ENCODE results near the gene FBXL13.
"Not testable (repeated sequence)": the region's sequence is repeated elsewhere in the genome, so short reads cannot be mapped to it uniquely, and the experiment has no call there.

The FBXL13 gene

DNA sequence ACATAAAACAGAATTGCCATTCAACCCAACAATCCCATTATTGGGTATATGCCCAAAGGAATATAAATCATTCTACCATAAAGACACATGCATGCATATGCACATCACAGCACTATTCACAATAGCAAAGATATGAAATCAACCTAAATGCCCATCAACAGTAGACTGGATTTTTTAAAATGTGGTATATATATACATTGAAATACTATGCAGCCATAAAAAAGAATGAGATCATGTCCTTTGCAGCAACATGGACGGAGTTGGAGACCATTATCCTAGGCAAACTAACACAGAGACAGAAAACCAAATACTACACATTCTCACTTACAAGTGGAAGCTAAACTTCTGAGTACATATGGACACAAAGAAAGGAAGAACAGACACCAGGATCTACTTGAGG is 51.0 kb downstream of the FBXL13 start:
- DNase-seq (ENCODE audit: low read depth), result not testable (repeated sequence)

DNA sequence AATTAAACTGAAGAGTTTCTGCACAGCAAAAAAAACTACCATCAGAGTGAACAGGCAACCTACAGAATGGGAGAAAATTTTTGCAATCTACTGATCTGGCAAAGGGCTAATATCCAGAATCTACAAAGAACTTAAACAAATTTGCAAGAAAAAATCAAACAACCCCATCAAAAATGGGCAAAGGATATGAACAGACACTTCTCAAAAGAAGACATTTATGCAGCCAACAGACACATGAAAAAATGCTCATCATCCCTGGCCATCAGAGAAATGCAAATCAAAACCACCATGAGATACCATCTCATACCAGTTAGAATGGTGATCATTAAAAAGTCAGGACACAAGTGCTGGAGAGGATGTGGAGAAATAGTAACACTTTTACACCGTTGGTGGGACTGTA is 53.1 kb downstream of the FBXL13 start:
- DNase-seq (ENCODE audit: low read depth), result not testable (repeated sequence)

DNA sequence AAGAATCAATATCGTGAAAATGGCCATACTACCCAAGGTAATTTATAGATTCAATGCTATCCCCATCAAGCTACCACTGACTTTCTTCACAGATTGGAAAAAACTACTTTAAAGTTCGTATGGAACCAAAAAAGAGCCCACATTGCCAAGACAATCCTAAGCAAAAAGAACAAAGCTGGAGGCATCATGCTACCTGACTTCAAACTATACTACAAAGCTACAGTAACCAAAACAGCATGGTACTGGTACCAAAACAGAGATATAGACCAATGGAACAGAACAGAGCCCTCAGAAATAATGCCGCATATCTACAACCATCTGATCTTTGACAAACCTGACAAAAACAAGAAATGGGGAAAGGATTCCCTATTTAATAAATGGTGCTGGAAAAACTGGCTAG is 53.7 kb downstream of the FBXL13 start:
- DNase-seq (ENCODE audit: low read depth), result not testable (repeated sequence)

DNA sequence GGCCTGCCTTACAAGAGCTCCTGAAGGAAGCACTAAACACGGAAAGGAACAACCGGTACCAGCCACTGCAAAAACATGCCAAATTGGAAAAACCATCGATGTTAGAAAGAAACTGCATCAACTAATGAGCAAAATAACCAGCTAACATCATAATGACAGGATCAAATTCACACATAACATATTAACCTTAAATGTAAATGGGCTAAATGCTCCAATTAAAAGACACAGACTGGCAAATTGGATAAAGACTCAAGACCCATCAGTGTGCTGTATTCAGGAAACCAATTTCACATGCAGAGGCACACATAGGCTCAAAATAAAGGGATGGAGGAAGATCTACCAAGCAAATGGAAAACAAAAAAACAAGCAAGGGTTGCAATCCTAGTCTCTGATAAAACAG is 56.3 kb downstream of the FBXL13 start:
- DNase-seq (ENCODE audit: low read depth), result not testable (repeated sequence)

DNA sequence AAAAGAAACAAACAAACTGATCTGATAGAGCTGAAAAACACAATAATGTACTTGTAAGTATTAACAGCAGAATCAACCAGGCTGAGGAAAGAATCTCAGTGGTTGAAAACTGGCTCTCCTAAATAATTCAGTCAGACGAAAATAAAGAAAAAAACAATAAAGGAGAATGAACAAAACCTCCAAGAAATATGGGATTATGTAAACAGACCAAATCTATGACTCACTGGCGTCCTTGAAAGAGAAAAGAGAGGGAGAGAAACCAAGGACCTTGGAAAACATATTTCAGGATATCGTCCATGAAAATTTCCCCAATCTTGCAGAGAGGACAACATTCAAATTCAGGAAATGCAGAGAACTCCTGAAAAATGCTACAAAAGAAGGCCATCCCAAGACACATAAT is 62.9 kb downstream of the FBXL13 start:
- DNase-seq (ENCODE audit: low read depth), result no peak

DNA sequence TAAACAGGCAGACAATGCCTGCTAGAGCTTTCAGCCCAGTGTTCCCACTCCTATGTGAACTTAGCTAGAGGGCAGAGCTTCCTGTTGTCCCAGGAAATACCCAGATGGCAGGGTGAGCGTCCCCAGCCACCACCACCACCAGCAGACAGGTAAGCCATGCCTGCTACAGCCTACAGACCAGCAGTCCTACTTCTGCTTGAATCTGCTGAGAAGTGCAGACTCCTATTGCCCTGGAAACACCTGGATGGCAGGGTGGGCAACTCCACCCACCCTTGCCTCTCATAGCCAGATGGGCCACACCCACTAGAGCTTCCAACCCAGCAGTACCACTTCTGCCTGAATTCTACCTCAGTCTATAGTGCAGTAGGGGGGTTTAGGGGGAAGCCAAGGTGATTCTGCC is 64.4 kb downstream of the FBXL13 start:
- no peak for DNase-seq (ENCODE audit: low read depth)

DNA sequence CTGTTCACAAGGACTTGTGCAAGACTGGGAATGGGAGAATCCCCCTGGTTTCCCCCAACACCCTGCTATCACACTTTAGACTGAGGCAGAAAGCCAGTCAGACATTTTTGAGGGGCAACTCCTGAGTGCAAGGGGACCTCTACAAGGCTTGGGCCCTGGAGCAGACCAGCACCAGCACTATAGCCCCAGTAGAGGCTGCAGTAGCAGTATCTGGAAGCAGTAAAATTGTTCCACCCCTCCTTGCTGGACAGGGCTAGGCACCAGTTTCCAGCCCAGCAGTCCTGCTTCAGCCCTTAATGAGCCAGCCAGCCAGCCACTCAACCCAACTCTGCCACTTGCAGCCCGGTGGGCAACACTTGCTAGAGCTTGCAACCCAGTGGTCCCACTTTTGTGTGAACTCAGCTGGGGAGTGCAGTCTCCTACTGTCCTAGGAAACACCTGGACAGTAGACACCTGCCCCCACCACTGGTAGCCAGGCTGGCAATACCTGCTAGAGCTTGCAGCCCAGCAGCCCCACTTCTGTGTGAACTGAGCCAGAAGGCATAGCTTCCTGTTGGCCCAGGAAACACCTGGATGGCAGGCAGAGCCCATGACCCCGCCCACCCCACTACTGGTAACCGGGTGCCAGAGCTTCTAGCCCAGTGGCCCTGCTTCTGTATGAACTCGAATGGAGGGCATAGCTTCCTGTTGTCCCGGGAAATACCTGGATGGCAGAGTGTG is 65.0 kb downstream of the FBXL13 start:
- no peak for DNase-seq (ENCODE audit: low read depth)

DNA sequence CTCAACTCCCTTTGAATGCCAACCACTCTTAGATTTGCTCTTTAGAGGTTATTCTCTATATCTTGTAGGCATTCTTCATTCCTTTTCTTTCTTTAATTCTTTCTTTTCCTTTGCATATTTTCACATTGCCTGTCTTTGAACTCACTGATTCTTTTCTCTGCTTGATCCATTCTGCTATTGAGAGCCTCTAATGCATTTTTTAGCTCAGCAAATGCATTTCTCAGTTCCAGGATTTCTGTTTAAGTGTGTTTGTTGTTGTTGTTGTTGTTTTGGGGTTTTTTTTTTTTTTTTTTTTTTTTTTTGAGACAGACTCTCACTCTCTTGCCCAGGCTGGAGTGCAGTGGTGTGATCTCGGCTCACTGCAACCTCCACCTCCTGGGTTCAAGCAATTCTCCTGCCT is 71.6 kb downstream of the FBXL13 start:
- DNase-seq (ENCODE audit: low read depth), result no peak

DNA sequence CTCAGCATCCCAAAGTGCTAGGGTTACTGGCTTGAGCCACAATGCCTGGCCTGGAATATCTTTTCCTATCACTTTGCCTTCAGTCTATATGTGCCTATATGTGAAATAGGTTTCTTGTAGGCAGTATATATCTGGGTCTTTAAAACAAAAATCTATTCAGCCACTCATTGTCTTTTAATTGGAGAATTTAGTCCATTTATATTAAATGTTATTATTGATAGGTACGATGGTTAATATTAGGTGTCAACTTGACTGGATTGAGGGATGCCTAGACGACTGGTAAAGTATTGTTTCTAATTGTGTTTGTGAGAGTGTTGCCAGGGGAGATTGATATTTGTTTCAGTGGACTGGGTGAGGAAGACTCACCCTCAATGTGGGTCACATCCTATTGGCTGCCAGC is 73.4 kb downstream of the FBXL13 start:
- no peak for DNase-seq (ENCODE audit: low read depth)

DNA sequence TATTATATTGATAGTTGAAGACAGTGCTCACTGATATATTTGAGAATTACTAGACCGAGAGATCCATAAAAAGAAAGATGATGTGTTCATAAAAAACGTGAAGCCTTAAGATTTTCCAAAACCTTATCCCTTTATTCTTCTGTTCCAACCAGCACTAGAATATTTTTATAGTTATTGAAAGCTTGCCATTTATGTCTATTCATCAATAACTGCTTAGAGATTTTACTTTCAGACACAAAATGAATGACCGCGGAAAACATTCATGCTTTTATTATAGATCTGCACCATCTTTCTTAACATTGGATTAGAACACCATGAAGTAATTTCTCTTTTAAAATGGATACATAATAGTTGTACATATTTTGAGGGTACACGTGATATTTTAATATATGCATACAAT is 77.6 kb downstream of the FBXL13 start:
- DNase-seq (ENCODE audit: low read depth), result no peak

DNA sequence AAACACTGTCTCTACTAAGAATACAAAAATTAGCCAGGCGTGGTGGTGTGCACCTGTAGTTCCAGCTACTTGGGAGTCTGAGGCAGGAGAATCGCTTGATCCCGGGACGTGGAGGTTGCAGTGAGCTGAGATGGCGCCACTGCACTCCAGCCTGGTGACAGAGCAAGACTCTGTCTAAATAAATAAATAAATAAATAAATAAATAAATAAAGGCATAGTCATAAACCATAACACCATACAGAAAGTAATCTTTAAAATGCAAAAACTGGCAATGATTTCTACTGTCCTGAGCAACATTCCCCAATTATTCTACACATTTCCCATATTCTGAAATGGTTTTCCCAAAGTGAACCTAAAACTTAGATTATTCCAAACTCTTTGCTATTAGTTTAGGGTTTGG is 79.0 kb downstream of the FBXL13 start:
- DNase-seq (ENCODE audit: low read depth), result not testable (repeated sequence)

DNA sequence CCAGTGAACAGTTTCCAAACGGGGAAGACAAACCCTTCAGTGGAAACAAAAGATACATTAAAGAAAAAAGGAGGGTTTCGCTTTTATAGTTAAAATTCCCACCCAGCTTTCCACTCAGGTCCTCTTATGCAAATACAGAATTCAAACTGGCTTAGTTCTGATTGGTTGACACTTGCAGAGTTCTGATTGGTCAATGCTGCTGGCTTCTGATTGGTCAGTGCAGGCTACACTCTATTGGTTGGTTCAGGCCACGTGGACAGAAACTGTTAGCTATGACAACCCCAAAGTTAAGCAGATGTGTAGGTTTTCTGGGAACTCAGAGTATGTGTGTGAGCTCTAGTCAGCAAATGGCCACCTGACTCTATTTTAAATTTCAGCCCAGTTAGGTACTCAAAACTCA is 80.0 kb downstream of the FBXL13 start:
- DNase-seq (ENCODE audit: low read depth), result no peak

DNA sequence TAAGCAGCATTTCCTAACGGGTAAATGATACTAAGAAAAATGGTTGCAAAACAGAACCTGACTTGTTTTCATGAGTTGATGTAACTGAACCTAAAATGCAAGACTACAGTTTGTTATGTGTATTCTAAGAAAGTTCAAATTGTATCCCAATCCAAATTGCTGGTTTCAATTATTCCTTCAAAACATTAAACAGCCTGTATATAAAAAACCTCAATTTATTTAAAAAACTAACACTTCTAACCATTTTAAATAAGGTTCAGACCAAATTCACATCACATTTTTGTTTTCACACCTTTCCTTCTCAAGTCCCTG is 80.9 kb downstream of the FBXL13 start:
- no peak for DNase-seq (ENCODE audit: low read depth)

DNA sequence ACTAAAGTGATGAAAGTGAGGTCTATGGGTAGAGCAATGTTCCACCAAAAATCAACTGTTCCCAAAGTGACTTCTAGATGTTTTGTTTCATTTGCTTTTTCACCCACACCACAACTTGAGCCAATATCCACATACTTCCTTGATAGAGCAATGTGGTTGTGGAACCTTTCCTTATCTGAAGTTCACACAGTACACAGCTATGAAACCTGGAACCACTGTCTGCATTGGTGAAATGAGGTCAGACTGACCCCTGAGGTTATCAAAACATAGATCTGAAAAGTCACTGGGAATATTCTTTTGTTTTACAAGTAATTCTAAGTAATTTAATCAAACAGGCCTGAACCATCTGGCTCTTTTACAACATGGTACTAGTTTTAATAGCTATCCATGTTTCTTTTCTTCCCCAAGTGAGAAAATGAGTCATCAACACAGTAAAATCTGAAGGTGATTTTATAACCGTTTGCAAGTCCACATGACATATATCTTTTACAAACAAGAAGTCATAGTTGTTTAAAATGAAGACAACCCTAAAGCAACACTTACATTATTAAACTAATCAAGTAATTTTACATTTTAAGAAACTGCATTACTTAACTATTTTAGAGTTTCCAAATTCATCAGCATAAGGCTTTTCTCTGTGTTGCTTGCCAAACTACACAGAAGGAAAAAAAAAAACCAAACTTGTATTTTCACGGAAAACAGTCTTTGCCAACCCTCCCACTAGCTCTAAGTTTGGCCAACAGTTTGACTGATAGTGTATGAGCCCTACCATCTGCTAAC is 81.5 kb downstream of the FBXL13 start:
- peak; percentile 20 for DNase-seq (ENCODE audit: low read depth)

DNA sequence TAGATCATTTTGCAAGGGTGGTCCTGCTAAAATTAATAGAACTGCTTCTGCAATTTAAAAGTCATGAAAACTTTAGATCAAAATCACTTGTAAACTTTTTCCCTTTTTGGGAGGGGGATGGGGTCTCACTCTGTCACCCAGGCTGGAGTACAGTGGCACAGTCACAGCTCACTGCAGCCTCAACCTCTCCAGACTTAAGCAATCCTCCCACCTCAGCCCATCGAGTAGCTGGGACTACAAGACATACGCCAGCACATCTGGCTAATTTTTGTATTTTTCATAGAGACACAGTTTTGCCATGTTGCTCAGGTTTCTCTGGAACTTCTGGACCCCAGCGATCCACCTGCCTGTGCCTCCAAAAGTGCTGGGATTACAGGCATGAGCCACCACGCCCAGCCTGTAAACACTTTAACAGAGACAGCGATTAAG is 82.1 kb downstream of the FBXL13 start:
- no peak for DNase-seq (ENCODE audit: low read depth)

DNA sequence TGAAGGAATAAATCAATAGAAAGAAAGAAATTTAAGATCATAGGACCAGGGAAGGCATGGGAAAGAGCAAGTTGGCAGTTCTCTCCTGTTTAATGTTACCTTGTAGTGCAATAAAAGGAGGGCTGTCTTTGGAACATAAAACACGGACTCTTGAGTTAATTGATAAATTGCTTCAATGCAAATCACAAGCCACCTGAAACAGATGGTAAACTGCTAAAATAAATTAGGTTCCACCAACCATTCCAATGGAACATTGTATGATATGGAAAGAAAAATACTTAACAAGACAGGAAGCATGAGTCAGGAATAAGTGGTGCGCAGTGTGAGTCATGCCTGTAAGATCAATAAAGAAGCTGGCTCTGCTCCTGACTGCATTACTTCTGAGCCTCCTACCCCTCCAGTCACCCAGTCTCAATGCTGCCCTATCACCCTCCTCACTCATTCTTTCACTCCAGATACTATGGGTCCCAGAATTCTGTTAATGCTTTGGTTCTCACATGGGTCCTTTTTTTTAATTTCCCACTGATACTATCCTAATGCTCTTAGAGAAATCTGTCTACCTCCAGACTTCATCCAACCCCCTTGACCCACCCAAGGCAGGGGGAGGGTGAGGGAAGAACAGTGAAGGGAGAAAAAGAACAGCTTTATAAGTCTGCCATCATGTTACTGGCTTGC is 82.9 kb downstream of the FBXL13 start:
- DNase-seq (ENCODE audit: low read depth), result peak; percentile 78

DNA sequence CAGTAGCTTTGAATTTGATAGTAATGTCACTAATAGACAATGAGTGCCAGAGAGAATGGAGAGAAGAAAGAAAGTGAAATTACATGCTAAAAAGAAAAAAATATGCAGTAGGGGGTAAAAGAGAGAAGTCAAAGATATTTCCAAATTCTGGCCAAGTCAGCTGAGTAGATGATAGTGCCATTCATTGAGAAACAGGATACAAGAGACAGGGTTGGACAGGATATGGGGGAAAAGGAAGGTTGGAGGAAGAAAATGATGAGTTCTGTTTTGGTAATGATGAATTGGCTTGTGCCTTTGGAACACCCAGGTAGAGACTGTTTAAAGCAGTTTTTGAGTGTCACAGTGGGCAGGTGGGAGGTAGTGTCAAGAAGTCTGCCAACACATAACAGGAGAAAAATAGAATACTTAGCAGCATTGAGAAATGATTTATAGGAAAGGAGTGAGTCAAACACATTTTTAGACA is 83.5 kb downstream of the FBXL13 start:
- DNase-seq (ENCODE audit: low read depth), result no peak

DNA sequence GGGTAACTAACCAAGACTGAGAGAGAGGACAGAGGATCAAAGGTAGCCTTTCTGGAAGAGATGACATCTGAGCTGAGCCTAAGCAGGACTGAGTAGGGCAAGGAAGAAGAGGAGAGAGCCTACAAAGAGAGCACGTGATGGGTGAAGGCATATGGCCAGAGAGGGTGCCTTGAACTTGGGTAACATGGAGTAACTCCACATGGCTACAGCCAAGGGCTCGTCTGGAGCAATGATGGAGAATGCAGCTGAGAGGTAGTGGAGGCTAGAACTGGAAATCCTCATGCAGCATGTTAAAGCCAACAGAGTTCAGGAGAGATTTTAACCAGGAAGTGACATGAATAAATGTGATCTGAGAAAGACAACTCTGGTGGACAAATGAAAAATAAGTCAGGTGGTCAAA is 84.0 kb downstream of the FBXL13 start:
- DNase-seq (ENCODE audit: low read depth), result no peak

DNA sequence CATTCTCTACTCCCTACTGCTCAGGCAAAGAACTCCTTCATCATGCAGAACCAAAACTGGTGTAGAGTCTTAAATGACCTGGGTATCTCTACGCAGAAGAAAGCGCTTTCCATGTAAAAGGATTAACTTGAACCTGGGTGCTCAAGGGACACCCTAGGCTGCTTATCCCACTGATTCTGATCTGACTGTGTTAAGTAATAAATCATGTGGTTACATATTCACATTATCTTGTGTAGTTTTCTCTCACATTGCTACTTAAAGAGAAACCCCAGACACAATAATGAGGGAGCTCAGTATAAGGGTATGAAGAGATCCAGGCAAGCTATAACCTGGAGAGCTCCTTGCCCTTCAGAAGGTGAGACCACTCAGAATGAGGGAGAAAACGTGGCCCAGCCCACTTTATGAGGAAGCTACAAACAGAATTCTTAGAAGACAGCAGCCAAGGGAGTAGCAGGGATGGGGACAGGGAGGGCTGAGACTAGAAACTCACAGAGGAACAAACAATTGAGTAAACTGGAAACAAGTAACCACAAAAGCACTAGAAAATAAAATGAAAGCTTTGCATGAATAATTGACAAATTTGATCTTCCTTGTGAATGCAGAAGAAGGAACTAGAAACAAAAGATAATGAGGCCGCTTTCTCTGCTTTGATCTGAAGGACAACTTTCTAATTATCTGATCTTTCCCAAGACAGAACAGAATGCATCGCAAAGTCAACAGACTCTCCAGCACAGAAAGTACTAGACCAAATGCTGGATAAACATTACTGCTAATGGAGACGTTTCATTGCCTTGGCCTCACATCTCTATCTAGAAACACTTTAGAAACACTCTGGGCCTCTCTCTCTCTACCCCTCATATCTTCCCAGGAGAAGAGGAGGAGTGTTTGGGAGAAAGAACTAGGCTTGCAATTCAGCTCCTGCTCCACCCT is 85.7 kb downstream of the FBXL13 start:
- no peak for DNase-seq (ENCODE audit: low read depth)

DNA sequence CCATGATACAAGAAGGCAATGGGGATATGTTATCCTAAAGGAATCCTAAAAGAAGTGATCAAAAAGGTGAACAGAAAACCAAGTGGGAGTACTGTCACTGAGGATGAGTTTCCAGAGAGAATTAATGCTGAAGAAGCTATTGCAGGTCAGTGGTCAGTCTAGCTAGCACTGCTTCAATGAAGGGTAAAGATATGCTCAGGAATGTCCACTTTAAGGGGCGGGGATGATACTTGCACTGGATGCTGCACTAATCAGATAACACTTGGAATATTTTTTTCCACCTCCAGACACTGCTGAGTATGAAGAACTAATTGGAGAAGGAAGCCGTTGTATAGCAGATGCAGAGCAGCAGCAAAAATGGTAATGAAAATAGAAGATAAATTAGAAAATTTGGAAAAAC is 86.5 kb downstream of the FBXL13 start:
- DNase-seq (ENCODE audit: low read depth), result no peak

DNA sequence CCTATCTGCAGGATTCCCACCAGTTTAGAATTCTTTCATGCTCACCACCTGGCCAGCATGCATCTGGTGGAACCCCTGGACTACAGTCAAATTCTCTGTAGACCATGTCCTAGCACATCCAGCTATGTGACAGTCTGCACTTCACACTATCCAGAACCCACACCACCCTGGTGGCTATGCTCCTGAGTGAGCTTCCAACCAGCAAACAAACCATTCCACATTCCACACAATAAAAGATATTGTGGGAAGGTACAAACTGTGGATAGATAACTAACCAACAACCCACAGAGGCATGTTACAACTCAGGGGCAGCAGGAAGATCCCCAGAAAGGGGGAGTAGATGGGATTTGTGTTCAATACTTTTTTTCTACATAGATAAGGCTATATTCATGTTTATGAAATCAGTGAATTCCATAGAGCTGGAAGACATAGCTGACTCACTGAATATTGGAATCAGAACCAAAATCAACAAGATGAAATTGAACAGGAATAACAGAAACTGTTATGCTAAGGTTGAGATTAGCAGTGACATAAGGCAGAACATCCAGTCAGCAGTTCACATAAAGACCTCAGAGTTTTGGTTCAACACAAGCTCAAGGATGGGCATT is 89.3 kb downstream of the FBXL13 start:
- DNase-seq (ENCODE audit: low read depth), result no peak

DNA sequence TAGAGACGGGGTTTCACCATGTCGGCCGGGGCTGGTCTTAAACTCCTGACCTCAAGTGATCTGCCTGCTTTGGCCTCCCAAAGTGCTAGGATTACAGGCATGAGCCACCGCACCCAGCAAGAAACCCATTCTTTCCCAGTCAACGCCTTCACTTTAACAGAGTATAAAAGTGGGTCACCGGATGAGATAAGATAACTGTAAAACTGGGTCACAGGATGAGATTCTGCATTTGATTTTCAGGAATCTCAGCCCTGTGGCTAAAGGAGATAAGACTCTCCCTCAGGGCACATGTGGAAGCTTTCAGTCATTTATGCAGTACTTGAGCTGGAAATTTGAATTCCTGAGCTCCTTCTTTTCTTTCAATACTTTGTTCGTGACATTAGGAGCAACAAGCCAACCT is 91.0 kb downstream of the FBXL13 start:
- no peak for DNase-seq (ENCODE audit: low read depth)

Measured in HS-5 (cell line).